ENCODE measurements around the gene FLVCR2. TPM values are rescaled to one million over a fixed set of nuclear protein-coding genes. Genes with fewer than 3 reads are reported as not detected.
A peak's percentile ranks its signal among the peaks of the same experiment; 100 is the strongest.

FLVCR2 gene
- total and polyA plus RNA-seq, 2 donors (not counting 1 experiment from before 2014, with no cell fraction given): 0.31 to 1.6 TPM

- H4K20me1 ChIP-seq (ENCODE audit: control insufficient read depth, insufficient read depth, low read length, poor library complexity, severe bottlenecking): no peaks in the 10 kb centered on the region
- H3K79me2 ChIP-seq (ENCODE audit: control insufficient read depth, insufficient read depth, low read length): peaks cover 8% of the 10 kb centered on the region
- H3K9me3 Mint-ChIP-seq (ENCODE audit: insufficient read depth): no peaks in the 10 kb centered on the region
- WGBS (ENCODE audit: insufficient coverage): 71% methylated on average over 3 of the region's 7 CpGs
- peaks cover 52% of the 10 kb centered on the region for H3K4me1 Mint-ChIP-seq
- peak overlapping the region; percentile 47 for H3K4me2 ChIP-seq (replicated peaks; ENCODE audit: low read depth, low read length, poor library complexity, severe bottlenecking)
- no peaks in the 10 kb centered on the region for H3K9me3 ChIP-seq (ENCODE audit: control extremely low read depth in 1 of 3, control insufficient read depth in 2 of 3, insufficient read depth in 1 of 3, low read length in 2 of 3)
- intact Hi-C loops (cut with micrococcal nuclease): loop anchor here (10.0 kb wide), 1 partner anchor 46 kb away; no protein-coding TSS in a partner anchor
- H3K27ac Mint-ChIP-seq: peak overlapping the region; percentile 92
- no peak overlapping the region for H3K4me3 ChIP-seq (ENCODE audit: control extremely low read depth in 1 of 5, extremely low read depth in 1 of 5, insufficient read depth in 1 of 5, low read depth in 2 of 5, low read length in 4 of 5)
- H3K27ac ChIP-seq (ENCODE audit: low read length in 2 of 2): peak overlapping the region; percentile 7 to 75
- peaks cover 34 to 52% of the 10 kb centered on the region in 2 donors for H3K4me1 ChIP-seq (ENCODE audit: control insufficient read depth in 2 of 2, insufficient read depth in 2 of 2, low read length in 2 of 2)
- no peaks in the 10 kb centered on the region for H3K27me3 Mint-ChIP-seq
- CTCF ChIA-PET: interaction anchor here (1.1 to 6.2 kb wide), 7 partner anchors 8 to 46 kb away, joined by 3 to 60 read pairs (median 9); partner anchors contain the start of gene BATF
- H3K27me3 ChIP-seq (replicated peaks in 1 of 4; ENCODE audit: control extremely low read depth in 1 of 4, control insufficient read depth in 3 of 4, insufficient read depth in 4 of 4, low read length in 3 of 4): no peaks in the 10 kb centered on the region
- TF ChIP-seq EZH2 (IDR thresholded peaks at IDR 0.05; ENCODE audit: borderline replicate concordance, insufficient read depth, low read depth, low read length, poor library complexity, severe bottlenecking) (no peak), CTCF (IDR thresholded peaks at IDR 0.05) (no peak)
- H3K4me3 Mint-ChIP-seq: peak overlapping the region; percentile 69
- no peak overlapping the region for H3K9ac ChIP-seq (ENCODE audit: low read length)
- H3K36me3 ChIP-seq (replicated peaks in 1 of 2; ENCODE audit: control extremely low read depth in 1 of 2, control insufficient read depth in 1 of 2, extremely low read depth in 1 of 2, insufficient read depth in 2 of 2, low read length in 1 of 2): no peaks in the 10 kb centered on the region
- POLR2A ChIA-PET: interaction anchor here (1.5 to 1.8 kb wide), 3 partner anchors 14 to 26 kb away, joined by 3 to 8 read pairs (median 3); no protein-coding TSS in a partner anchor
- ATAC-seq (ENCODE audit: low read depth) (no peak), DNase-seq (no peak)
- no peak overlapping the region for H2AFZ ChIP-seq (ENCODE audit: insufficient read depth, low read depth, low read length, poor library complexity, severe bottlenecking)
Observed at GRCh38 chr14:75540479-75540851, 38.0 kb upstream of the FLVCR2 start.

- 1% methylated on average over 9 of the region's 10 CpGs for WGBS (ENCODE audit: insufficient coverage)
- Mint-ChIP-seq H3K9me3 (ENCODE audit: insufficient read depth) (no peaks in the 10 kb centered on the region), H3K4me1 (peaks cover 50% of the 10 kb centered on the region), H3K4me3 (peak overlapping the region; percentile 78), H3K27me3 (no peaks in the 10 kb centered on the region), H3K27ac (peak overlapping the region; percentile 94)
- peak overlapping the region; percentile 63 for H3K9ac ChIP-seq (ENCODE audit: low read length)
- H4K20me1 ChIP-seq (ENCODE audit: control insufficient read depth, insufficient read depth, low read length, poor library complexity, severe bottlenecking): no peaks in the 10 kb centered on the region
- peak; percentile 83 for DNase-seq
- CTCF ChIA-PET: interaction anchor here (0.9 to 6.2 kb wide), 7 partner anchors 10 to 54 kb away, joined by 3 to 60 read pairs (median 8); no protein-coding TSS in a partner anchor
- H3K4me3 ChIP-seq (ENCODE audit: control extremely low read depth in 1 of 5, extremely low read depth in 1 of 5, insufficient read depth in 1 of 5, low read depth in 2 of 5, low read length in 4 of 5): peak overlapping the region; percentile 7 to 54 (median 34)
- TF ChIP-seq EZH2 (IDR thresholded peaks at IDR 0.05; ENCODE audit: borderline replicate concordance, insufficient read depth, low read depth, low read length, poor library complexity, severe bottlenecking): no peak
- no peak for TF ChIP-seq CTCF (IDR thresholded peaks at IDR 0.05)
- no peaks in the 10 kb centered on the region for H3K9me3 ChIP-seq (ENCODE audit: control extremely low read depth in 1 of 3, control insufficient read depth in 2 of 3, insufficient read depth in 1 of 3, low read length in 2 of 3)
- peak; percentile 79 for ATAC-seq (ENCODE audit: low read depth)
- peaks cover 0 to 5% of the 10 kb centered on the region in 2 experiments for H3K36me3 ChIP-seq (replicated peaks in 1 of 2; ENCODE audit: control extremely low read depth in 1 of 2, control insufficient read depth in 1 of 2, extremely low read depth in 1 of 2, insufficient read depth in 2 of 2, low read length in 1 of 2)
- POLR2A ChIA-PET: interaction anchor here (0.6 kb wide), 1 partner anchor 249 kb away, joined by 6 read pairs; no protein-coding TSS in a partner anchor
- peak overlapping the region; percentile 81 for H2AFZ ChIP-seq (ENCODE audit: insufficient read depth, low read depth, low read length, poor library complexity, severe bottlenecking)
- H3K4me2 ChIP-seq (replicated peaks; ENCODE audit: low read depth, low read length, poor library complexity, severe bottlenecking): peak overlapping the region; percentile 84
- intact Hi-C loops (cut with micrococcal nuclease): loop anchor here (2.0 to 10.0 kb wide), 2 partner anchors 20 to 48 kb away; partner anchors contain the start of gene BATF
- H3K79me2 ChIP-seq (ENCODE audit: control insufficient read depth, insufficient read depth, low read length): peaks cover 18% of the 10 kb centered on the region
- peak overlapping the region; percentile 61 to 88 for H3K27ac ChIP-seq (ENCODE audit: low read length in 2 of 2)
- peaks cover 34 to 52% of the 10 kb centered on the region in 2 donors for H3K4me1 ChIP-seq (ENCODE audit: control insufficient read depth in 2 of 2, insufficient read depth in 2 of 2, low read length in 2 of 2)
- no peaks in the 10 kb centered on the region for H3K27me3 ChIP-seq (replicated peaks in 1 of 4; ENCODE audit: control extremely low read depth in 1 of 4, control insufficient read depth in 3 of 4, insufficient read depth in 4 of 4, low read length in 3 of 4)
Observed at GRCh38 chr14:75542588-75543091, 35.8 kb upstream of the FLVCR2 start.
